K562 treated with DMSO at 1 percent for 24 hours (cell line): ENCODE measurements around the gene ELAC1. TPM values are rescaled to one million over a fixed set of nuclear protein-coding genes. Genes with fewer than 3 reads are reported as not detected.

Experiments
- total RNA-seq: library from RNA; unstranded; fragments of 300-600 nt; gene quantifications from 2 replicates; pipeline ENCODE4 v1.2.3, GENCODE V29; 2022; ENCODE audit warnings: low read depth; ENCODE audit not compliant: insufficient read depth

Gene ELAC1, protein sequence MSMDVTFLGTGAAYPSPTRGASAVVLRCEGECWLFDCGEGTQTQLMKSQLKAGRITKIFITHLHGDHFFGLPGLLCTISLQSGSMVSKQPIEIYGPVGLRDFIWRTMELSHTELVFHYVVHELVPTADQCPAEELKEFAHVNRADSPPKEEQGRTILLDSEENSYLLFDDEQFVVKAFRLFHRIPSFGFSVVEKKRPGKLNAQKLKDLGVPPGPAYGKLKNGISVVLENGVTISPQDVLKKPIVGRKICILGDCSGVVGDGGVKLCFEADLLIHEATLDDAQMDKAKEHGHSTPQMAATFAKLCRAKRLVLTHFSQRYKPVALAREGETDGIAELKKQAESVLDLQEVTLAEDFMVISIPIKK
- 3.5 and 5.2 TPM in 2 replicates for total RNA-seq

DNA sequence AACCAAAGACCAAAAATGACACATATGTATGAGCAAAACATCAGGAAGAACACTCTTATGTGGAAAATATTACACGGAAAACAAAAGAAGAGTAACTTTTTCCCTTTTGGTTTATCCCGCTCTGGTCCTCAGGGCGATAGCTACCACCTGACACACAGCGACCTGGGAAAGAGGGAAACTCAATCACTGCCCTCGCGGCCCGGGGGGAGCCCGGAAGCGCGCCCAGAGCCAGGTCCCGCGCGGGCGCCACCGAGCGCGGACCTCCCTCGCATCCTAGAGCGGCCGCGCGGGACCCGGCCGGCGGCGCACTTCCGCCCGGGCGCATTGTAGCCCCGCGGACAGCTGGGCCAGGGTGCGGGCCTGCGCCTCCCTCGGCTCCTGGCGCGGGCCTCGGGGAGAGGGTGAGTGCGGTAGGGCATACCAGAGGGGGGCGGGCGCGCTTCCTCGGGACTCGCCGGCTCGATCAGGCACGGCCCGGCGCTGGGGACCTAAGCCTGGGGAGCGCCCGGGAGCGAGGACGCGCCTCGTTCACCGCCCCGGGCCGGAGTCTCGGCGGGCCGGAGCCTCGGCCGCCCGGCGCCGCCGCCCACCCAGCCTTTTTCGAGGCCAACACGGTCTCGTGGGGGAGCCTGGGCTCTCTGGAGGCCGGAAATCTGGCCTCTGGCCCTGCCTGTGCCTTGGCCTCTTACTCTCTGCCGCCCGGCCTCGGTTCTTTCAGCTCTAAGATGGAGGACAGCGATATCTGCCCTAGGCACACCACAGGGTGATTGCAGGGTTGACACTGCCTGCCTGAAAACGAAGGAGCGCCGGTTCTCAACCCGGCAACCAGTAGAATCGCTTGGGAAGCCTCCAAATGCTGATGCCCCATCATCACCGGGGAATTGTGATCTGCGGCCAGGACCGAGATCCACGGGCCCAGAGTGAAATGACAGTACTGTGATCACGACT lies at the start of gene ELAC1:
Gene ELAC1, plus strand, starts transcription at position 327 of the 948 bp plus-strand sequence. CDS start 6,365 bp downstream, outside the sequence.

DNA sequence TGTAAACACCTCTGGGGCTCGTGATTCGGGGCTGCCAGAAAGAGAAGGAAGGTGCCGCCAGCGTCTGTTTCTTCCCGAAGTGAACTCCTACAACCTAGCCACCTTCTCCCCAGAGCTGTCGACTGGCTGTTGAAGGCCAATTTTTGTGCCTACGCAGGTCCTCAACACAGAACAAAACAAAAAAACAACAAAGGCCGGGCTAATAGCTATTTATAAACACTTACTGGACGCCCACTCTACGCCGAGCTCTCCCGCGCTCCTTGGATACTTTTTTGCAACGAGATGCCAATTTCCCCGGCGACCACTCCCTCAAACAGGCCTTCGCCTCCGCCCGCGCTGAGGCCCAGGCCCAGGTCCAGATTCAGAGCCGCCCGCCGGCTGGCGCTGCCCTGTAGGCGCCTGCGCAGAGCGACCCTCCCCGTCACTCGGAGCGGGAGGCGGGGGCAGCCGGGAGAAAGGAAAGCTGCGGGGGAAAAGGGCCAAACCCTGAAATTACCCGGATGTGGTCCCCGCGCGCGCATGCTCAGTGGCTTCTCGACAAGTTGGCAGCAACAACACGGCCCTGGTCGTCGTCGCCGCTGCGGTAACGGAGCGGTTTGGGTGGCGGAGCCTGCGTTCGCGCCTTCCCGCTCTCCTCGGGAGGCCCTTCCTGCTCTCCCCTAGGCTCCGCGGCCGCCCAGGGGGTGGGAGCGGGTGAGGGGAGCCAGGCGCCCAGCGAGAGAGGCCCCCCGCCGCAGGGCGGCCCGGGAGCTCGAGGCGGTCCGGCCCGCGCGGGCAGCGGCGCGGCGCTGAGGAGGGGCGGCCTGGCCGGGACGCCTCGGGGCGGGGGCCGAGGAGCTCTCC lies 62.1 kb downstream of the ELAC1 start, which contains the start of gene SMAD4:
Gene SMAD4, plus strand, starts transcription at position 520 of the 843 bp plus-strand sequence. CDS start 16,834 bp downstream, outside the sequence.

Other genes starting within 250 kb of the ELAC1 start
- not detected in 2 replicates for gene MRO, start 148.0 kb upstream of the ELAC1 start, total RNA-seq
- gene ME2, start 88.9 kb upstream of the ELAC1 start, total RNA-seq, result 10.9 and 15.0 TPM in 2 replicates
- gene SMAD4, start 62.2 kb downstream of the ELAC1 start, total RNA-seq, result 28.9 and 31.6 TPM in 2 replicates
- 5.6 and 6.5 TPM in 2 replicates for gene MEX3C, start 229.6 kb downstream of the ELAC1 start, total RNA-seq